HK-2 (cell line): ENCODE results near the gene CEACAM1.
A peak's percentile ranks its signal among the peaks of the same experiment; 100 is the strongest.
"Not testable (repeated sequence)": the region's sequence is repeated elsewhere in the genome, so short reads cannot be mapped to it uniquely, and the experiment has no call there.

Source experiments
- DNase-seq: peaks from one replicate; pipeline ENCODE4 v3.0.0-alpha.2; 2018; ENCODE audit not compliant: unreplicated experiment

The CEACAM1 gene

GRCh38 chr19:42512130-42512636 lies 16.1 kb downstream of the CEACAM1 start:
- DNase-seq: no peak

- DNase-seq: no peak
Observed at GRCh38 chr19:42511340-42511739, 16.9 kb downstream of the CEACAM1 start.

- DNase-seq: no peak
Observed at GRCh38 chr19:42508892-42509444, 19.3 kb downstream of the CEACAM1 start.

- DNase-seq: no peak
Observed at GRCh38 chr19:42505066-42505465, 23.2 kb downstream of the CEACAM1 start.

- no peak for DNase-seq
Observed at GRCh38 chr19:42501733-42502132, 26.5 kb downstream of the CEACAM1 start.

GRCh38 chr19:42501243-42501642 lies 27.0 kb downstream of the CEACAM1 start:
- DNase-seq: not testable (repeated sequence)

GRCh38 chr19:42498169-42498757 lies 30.0 kb downstream of the CEACAM1 start:
- DNase-seq: no peak

GRCh38 chr19:42497492-42498168 lies 30.7 kb downstream of the CEACAM1 start:
- no peak for DNase-seq

- no peak for DNase-seq
Observed at GRCh38 chr19:42496460-42497133, 31.7 kb downstream of the CEACAM1 start.

- DNase-seq: no peak
Observed at GRCh38 chr19:42495663-42496062, 32.6 kb downstream of the CEACAM1 start.

GRCh38 chr19:42494321-42494720 lies 34.0 kb downstream of the CEACAM1 start:
- no peak for DNase-seq

GRCh38 chr19:42488783-42489521 lies 39.3 kb downstream of the CEACAM1 start:
- DNase-seq: no peak

- no peak for DNase-seq
Observed at GRCh38 chr19:42487798-42488178, 40.5 kb downstream of the CEACAM1 start.

GRCh38 chr19:42487032-42487797 lies 41.1 kb downstream of the CEACAM1 start:
- DNase-seq: no peak

- not testable (repeated sequence) for DNase-seq
Observed at GRCh38 chr19:42485036-42485435, 43.2 kb downstream of the CEACAM1 start.

GRCh38 chr19:42480335-42481095 lies 47.8 kb downstream of the CEACAM1 start:
- DNase-seq: peak; percentile 17

GRCh38 chr19:42479736-42480135 lies 48.5 kb downstream of the CEACAM1 start:
- no peak for DNase-seq

- no peak for DNase-seq
Observed at GRCh38 chr19:42478765-42479311, 49.4 kb downstream of the CEACAM1 start.

GRCh38 chr19:42477933-42478332 lies 50.3 kb downstream of the CEACAM1 start:
- no peak for DNase-seq

GRCh38 chr19:42477117-42477516 lies 51.2 kb downstream of the CEACAM1 start:
- no peak for DNase-seq
